SK-N-SH (cell line): ENCODE results near the gene TGFBI.

Source experiments
- ELF1 ChIP-seq: IDR thresholded peaks from 2 replicates; pipeline ENCODE4 v1.4.0; 2012
- EZH2phosphoT487 ChIP-seq: fragments of 200-600 bp; sonication (generic); IDR thresholded peaks from 2 replicates; pipeline ENCODE4 v1.6.1; 2017; ENCODE audit warnings: low read depth, mixed run types, mild to moderate bottlenecking, antibody characterized with exemption, moderate library complexity, borderline replicate concordance
- MXI1 ChIP-seq: IDR thresholded peaks from 2 replicates; pipeline ENCODE4 v1.6.1; 2012; ENCODE audit warnings: mild to moderate bottlenecking, low read depth, low read length, improper control_type of control experiment
- NRF1 ChIP-seq: IDR thresholded peaks from 2 replicates; pipeline ENCODE4 v1.6.1; 2012; ENCODE audit warnings: low read depth, mild to moderate bottlenecking, low read length
- POLR2AphosphoS5 ChIP-seq: IDR thresholded peaks from 2 replicates; pipeline ENCODE4 v1.6.1; 2012; ENCODE audit warnings: low read depth, low read length
- RAD21 ChIP-seq: IDR thresholded peaks from 2 replicates; pipeline ENCODE4 v1.6.1; 2012; ENCODE audit warnings: mild to moderate bottlenecking, low read length
- SIN3A ChIP-seq: IDR thresholded peaks from 2 replicates; pipeline ENCODE4 v1.6.1; 2012; ENCODE audit warnings: low read depth, mild to moderate bottlenecking, low read length, moderate library complexity, borderline replicate concordance
- YY1 ChIP-seq: IDR thresholded peaks from 2 replicates; pipeline ENCODE4 v1.4.0; 2012; ENCODE audit warnings: low read depth, mild to moderate bottlenecking
- TF ChIP-seq, protein P1 (sequence below): fragments of 200-600 bp; sonication (generic); IDR thresholded peaks from 2 replicates; pipeline ENCODE4 v1.6.1; 2017; ENCODE audit warnings: antibody characterized with exemption, mild to moderate bottlenecking, moderate library complexity
- TF ChIP-seq, protein P2 (sequence below): IDR thresholded peaks from 2 replicates; pipeline ENCODE4 v1.6.1; 2012; ENCODE audit warnings: mild to moderate bottlenecking, low read depth, low read length, moderate library complexity

DNA sequence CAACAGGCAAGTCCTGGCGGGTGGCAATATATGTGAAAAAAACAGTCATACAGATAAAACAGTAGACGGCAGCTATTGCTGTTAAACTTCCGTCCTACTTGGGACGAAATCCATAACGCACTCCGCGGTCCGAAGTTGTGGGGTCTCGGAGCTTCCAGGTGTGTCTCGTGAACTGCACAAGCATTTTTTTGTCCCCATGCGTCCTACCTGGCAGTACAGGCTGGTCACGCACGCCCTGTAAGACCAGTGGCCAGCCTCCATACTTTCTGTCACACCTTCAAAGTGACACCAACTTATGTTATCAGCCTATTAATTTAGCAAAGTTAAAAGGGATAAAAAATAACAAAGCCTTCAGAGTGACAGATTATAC, 51.3 kb downstream of the TGFBI start:
- TF ChIP-seq EZH2phosphoT487 (no peak), POLR2AphosphoS5 (no peak), SIN3A (no peak), RAD21 (no peak), MXI1 (no peak), NRF1 (no peak), YY1 (no peak), ELF1 (no peak)
- TF ChIP-seq, protein P1, sequence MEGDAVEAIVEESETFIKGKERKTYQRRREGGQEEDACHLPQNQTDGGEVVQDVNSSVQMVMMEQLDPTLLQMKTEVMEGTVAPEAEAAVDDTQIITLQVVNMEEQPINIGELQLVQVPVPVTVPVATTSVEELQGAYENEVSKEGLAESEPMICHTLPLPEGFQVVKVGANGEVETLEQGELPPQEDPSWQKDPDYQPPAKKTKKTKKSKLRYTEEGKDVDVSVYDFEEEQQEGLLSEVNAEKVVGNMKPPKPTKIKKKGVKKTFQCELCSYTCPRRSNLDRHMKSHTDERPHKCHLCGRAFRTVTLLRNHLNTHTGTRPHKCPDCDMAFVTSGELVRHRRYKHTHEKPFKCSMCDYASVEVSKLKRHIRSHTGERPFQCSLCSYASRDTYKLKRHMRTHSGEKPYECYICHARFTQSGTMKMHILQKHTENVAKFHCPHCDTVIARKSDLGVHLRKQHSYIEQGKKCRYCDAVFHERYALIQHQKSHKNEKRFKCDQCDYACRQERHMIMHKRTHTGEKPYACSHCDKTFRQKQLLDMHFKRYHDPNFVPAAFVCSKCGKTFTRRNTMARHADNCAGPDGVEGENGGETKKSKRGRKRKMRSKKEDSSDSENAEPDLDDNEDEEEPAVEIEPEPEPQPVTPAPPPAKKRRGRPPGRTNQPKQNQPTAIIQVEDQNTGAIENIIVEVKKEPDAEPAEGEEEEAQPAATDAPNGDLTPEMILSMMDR = no peak
- TF ChIP-seq, protein P2, sequence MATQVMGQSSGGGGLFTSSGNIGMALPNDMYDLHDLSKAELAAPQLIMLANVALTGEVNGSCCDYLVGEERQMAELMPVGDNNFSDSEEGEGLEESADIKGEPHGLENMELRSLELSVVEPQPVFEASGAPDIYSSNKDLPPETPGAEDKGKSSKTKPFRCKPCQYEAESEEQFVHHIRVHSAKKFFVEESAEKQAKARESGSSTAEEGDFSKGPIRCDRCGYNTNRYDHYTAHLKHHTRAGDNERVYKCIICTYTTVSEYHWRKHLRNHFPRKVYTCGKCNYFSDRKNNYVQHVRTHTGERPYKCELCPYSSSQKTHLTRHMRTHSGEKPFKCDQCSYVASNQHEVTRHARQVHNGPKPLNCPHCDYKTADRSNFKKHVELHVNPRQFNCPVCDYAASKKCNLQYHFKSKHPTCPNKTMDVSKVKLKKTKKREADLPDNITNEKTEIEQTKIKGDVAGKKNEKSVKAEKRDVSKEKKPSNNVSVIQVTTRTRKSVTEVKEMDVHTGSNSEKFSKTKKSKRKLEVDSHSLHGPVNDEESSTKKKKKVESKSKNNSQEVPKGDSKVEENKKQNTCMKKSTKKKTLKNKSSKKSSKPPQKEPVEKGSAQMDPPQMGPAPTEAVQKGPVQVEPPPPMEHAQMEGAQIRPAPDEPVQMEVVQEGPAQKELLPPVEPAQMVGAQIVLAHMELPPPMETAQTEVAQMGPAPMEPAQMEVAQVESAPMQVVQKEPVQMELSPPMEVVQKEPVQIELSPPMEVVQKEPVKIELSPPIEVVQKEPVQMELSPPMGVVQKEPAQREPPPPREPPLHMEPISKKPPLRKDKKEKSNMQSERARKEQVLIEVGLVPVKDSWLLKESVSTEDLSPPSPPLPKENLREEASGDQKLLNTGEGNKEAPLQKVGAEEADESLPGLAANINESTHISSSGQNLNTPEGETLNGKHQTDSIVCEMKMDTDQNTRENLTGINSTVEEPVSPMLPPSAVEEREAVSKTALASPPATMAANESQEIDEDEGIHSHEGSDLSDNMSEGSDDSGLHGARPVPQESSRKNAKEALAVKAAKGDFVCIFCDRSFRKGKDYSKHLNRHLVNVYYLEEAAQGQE = no peak
